BE2C (cell line): Measurements from ENCODE around the gene CAMTA1.

Experiments
- DNase-seq: peaks from one replicate; pipeline ENCODE4 v3.0.0-alpha.2; 2020
- H3K27me3 ChIP-seq: fragments of 250-450 bp; sonication (Bioruptor Pico); 2 replicates; pipeline ENCODE4 v1.5.1; 2020; ENCODE audit warnings: mild to moderate bottlenecking
- H3K36me3 ChIP-seq: fragments of 250-450 bp; sonication (Bioruptor Pico); 2 replicates; pipeline ENCODE4 v1.5.1; 2020; ENCODE audit warnings: mild to moderate bottlenecking
- H3K4me1 ChIP-seq: fragments of 250-450 bp; sonication (Bioruptor Pico); 2 replicates; pipeline ENCODE4 v1.5.1; 2020
- H3K4me3 ChIP-seq: 2 replicates; pipeline ENCODE4 v1.5.1; 2011; ENCODE audit warnings: low read depth, low read length
- H3K9me3 ChIP-seq: fragments of 250-450 bp; sonication (Bioruptor Pico); 2 replicates; pipeline ENCODE4 v1.5.1; 2020
- TF ChIP-seq, protein P1 (sequence below): IDR thresholded peaks from 2 replicates; pipeline ENCODE4 v1.5.1; 2012; ENCODE audit warnings: mild to moderate bottlenecking, low read depth, low read length

The CAMTA1 gene

DNA sequence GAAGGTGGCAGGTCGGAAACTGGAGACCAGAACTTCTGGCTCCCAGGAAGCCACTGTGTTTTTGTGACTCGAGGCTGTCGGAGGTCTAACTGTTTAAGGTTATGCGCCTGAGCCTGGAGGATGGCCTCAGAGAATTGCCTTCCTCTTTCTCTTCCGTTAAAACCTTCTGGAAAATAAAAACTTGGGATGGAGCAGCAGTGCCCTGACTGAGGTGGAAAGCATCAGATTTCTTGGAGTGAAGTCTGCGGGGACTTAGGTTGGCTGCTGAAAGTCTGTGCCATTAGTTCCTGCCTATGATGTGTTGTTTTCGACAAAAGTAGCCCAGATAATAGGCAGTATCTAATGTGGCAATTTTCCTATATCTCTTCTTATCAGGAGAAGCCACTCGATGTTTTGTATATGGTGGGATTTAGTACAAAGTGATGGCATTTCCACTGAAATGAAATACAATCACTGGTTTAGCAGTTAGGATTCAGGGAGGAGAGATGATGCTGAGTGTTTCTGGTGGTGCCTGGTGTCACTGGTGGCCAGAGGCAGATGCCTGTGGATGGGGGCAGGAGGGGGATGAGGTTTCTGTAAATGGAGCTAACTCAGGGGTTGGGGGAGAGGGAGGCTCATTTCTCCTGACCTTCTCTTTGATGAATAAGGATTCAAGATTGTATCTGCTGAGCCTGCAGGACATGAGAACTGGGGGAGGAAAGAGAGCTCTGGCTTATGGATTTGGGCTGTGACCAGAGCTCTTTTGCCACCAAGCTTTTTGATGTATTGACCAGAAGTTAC is 150.8 kb downstream of the CAMTA1 start:
- Histone ChIP-seq H3K4me1 (0 out of 2 replicates have a peak, but pooled peaks cover 4% of the 10 kb centered on the region), H3K9me3 (no peaks in the 10 kb centered on the region), H3K27me3 (no peaks in the 10 kb centered on the region), H3K4me3 (peak overlapping the region; percentile 47), H3K36me3 (no peaks in the 10 kb centered on the region)
- TF ChIP-seq, protein P1, sequence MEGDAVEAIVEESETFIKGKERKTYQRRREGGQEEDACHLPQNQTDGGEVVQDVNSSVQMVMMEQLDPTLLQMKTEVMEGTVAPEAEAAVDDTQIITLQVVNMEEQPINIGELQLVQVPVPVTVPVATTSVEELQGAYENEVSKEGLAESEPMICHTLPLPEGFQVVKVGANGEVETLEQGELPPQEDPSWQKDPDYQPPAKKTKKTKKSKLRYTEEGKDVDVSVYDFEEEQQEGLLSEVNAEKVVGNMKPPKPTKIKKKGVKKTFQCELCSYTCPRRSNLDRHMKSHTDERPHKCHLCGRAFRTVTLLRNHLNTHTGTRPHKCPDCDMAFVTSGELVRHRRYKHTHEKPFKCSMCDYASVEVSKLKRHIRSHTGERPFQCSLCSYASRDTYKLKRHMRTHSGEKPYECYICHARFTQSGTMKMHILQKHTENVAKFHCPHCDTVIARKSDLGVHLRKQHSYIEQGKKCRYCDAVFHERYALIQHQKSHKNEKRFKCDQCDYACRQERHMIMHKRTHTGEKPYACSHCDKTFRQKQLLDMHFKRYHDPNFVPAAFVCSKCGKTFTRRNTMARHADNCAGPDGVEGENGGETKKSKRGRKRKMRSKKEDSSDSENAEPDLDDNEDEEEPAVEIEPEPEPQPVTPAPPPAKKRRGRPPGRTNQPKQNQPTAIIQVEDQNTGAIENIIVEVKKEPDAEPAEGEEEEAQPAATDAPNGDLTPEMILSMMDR, result no peak
- peak; percentile 35 for DNase-seq

DNA sequence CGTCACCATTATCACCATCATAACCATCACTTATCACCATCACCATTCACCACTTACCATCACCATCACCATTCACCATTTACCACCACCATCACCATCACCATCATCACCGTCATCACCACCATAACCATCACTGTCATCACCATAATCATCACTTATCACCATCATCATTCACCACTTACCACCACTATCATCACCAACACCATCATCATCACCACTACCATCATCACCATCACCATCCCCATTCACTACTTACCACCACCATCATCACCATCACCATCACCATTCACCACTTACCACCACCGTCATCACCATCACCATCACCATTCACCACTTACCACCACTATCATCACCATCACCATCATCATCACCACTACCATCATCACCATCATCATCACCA is 151.8 kb downstream of the CAMTA1 start:
- no peaks in the 10 kb centered on the region for H3K36me3 ChIP-seq
- no peaks in the 10 kb centered on the region for H3K9me3 ChIP-seq
- no peak overlapping the region for H3K4me3 ChIP-seq
- TF ChIP-seq, protein P1, result no peak
- DNase-seq, result no peak
- 0 out of 2 replicates have a peak, but pooled peaks cover 4% of the 10 kb centered on the region for H3K4me1 ChIP-seq
- no peaks in the 10 kb centered on the region for H3K27me3 ChIP-seq

GRCh38 chr1:6939363-6939762 is 154.1 kb downstream of the CAMTA1 start:
- Histone ChIP-seq H3K27me3 (no peaks in the 10 kb centered on the region), H3K4me1 (0 out of 2 replicates have a peak, but pooled peaks cover 4% of the 10 kb centered on the region), H3K4me3 (no peak overlapping the region), H3K36me3 (no peaks in the 10 kb centered on the region), H3K9me3 (no peaks in the 10 kb centered on the region)
- TF ChIP-seq, protein P1, result no peak
- no peak for DNase-seq

GRCh38 chr1:6941786-6942185 is 156.5 kb downstream of the CAMTA1 start:
- Histone ChIP-seq H3K27me3 (no peaks in the 10 kb centered on the region), H3K9me3 (no peaks in the 10 kb centered on the region), H3K36me3 (no peaks in the 10 kb centered on the region), H3K4me3 (no peak overlapping the region), H3K4me1 (no peaks in the 10 kb centered on the region)
- DNase-seq, result no peak
- TF ChIP-seq, protein P1, result no peak

GRCh38 chr1:6942990-6943389 is 157.7 kb downstream of the CAMTA1 start:
- H3K4me3 ChIP-seq, result no peak overlapping the region
- no peaks in the 10 kb centered on the region for H3K9me3 ChIP-seq
- no peak for DNase-seq
- H3K4me1 ChIP-seq, result no peaks in the 10 kb centered on the region
- H3K27me3 ChIP-seq, result no peaks in the 10 kb centered on the region
- TF ChIP-seq, protein P1, result no peak
- no peaks in the 10 kb centered on the region for H3K36me3 ChIP-seq

- H3K27me3 ChIP-seq, result no peaks in the 10 kb centered on the region
- no peak overlapping the region for H3K4me3 ChIP-seq
- H3K4me1 ChIP-seq, result peaks cover 9% of the 10 kb centered on the region
- no peaks in the 10 kb centered on the region for H3K36me3 ChIP-seq
- DNase-seq, result no peak
- H3K9me3 ChIP-seq, result no peaks in the 10 kb centered on the region
- TF ChIP-seq, protein P1, result no peak
Measured at GRCh38 chr1:6944434-6944833, 159.2 kb downstream of the CAMTA1 start.
